ENCODE data around the gene BHLHA9. TPM values are rescaled to one million over a fixed set of nuclear protein-coding genes. Genes with fewer than 3 reads are reported as not detected.

BHLHA9 gene
- total RNA-seq, 1 donor from 2014 or later, result not detected

- Histone ChIP-seq H3K4me3 (no peak overlapping the region), H3K27ac (no peak overlapping the region), H3K9me3 (no peaks in the 10 kb centered on the region), H3K27me3 (no peaks in the 10 kb centered on the region), H3K4me1 (peaks cover 6 to 8% of the 10 kb centered on the region in 2 donors), H3K36me3 (no peaks in the 10 kb centered on the region)
- no peak for DNase-seq (ENCODE audit: low spot score in 2 of 2)
- TF ChIP-seq, protein P1, sequence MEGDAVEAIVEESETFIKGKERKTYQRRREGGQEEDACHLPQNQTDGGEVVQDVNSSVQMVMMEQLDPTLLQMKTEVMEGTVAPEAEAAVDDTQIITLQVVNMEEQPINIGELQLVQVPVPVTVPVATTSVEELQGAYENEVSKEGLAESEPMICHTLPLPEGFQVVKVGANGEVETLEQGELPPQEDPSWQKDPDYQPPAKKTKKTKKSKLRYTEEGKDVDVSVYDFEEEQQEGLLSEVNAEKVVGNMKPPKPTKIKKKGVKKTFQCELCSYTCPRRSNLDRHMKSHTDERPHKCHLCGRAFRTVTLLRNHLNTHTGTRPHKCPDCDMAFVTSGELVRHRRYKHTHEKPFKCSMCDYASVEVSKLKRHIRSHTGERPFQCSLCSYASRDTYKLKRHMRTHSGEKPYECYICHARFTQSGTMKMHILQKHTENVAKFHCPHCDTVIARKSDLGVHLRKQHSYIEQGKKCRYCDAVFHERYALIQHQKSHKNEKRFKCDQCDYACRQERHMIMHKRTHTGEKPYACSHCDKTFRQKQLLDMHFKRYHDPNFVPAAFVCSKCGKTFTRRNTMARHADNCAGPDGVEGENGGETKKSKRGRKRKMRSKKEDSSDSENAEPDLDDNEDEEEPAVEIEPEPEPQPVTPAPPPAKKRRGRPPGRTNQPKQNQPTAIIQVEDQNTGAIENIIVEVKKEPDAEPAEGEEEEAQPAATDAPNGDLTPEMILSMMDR (IDR thresholded peaks at IDR 0.05), result no peak
- intact Hi-C loops (cut with DNase I), result no loop called here
Measured at GRCh38 chr17:1256699-1257098, 13.5 kb upstream of the BHLHA9 start.

DNA sequence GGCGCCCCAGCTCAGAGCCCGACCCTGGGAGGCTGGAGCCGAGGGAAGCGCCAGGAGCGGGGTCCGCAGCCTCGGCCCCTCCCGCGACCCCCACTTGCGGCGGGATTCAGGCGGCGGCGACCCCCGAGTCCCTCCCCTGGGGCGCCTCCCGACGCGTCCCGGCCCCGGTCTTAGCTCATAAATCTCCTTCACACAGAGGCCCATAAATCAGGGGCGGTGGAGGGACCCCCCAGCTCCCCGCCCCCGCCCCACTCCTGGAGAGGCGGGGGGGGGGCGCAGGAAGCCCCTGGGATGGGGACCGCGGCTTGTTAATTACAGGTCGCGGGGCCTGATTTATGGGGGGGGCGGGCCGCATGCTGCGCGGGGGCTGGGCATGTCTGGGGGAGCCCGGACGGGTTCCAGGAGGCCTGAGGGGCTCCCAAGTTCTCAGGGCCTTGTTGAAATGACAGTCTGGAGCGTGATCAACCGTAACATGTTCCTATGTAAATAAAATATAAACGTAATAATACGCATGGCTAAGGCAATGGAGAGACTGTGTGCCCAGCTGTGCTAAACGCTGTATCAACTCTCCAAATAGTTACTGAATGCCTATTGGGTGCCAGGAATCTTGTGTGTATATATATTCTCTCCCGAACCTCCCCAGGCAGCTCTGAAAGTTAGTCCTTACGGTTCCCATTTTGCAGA, 10.0 kb upstream of the BHLHA9 start:
- intact Hi-C loops (cut with DNase I), result no loop called here
- no peak for DNase-seq (ENCODE audit: low spot score in 2 of 2)
- no peaks in the 10 kb centered on the region for H3K36me3 ChIP-seq
- peaks cover 4 to 6% of the 10 kb centered on the region in 2 donors for H3K4me1 ChIP-seq
- no peaks in the 10 kb centered on the region for H3K9me3 ChIP-seq
- TF ChIP-seq, protein P1 (IDR thresholded peaks at IDR 0.05), result no peak
- peak overlapping the region; percentile 53 to 69 for H3K4me3 ChIP-seq
- no peaks in the 10 kb centered on the region for H3K27me3 ChIP-seq
- no peak overlapping the region for H3K27ac ChIP-seq

DNA sequence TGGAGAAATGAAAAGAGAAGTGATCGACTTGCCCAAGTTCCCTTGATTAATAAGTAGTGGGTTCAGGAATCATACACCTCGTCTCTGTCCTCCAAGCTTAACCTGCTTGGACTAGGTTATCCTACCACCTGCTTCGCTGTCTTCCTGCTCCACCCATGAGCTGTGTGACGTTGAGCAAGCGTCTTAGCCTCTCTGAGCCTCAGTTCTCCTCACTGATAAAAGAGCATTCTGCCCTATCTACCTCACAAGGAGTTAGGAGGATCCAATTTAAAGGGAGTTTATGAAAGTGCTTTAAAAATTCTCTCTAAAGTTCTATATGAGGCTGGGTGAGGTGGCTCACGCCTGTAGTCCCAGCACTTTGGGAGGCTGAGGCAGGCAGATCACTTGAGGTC, 9.5 kb upstream of the BHLHA9 start:
- intact Hi-C loops (cut with DNase I), result no loop called here
- TF ChIP-seq, protein P1 (IDR thresholded peaks at IDR 0.05), result no peak
- peak overlapping the region in 1 of 2 donors; percentile 69 for H3K4me3 ChIP-seq
- H3K36me3 ChIP-seq, result no peaks in the 10 kb centered on the region
- no peak overlapping the region for H3K27ac ChIP-seq
- DNase-seq (ENCODE audit: low spot score in 2 of 2), result no peak
- peaks cover 4 to 6% of the 10 kb centered on the region in 2 donors for H3K4me1 ChIP-seq
- H3K9me3 ChIP-seq, result no peaks in the 10 kb centered on the region
- H3K27me3 ChIP-seq, result no peaks in the 10 kb centered on the region

DNA sequence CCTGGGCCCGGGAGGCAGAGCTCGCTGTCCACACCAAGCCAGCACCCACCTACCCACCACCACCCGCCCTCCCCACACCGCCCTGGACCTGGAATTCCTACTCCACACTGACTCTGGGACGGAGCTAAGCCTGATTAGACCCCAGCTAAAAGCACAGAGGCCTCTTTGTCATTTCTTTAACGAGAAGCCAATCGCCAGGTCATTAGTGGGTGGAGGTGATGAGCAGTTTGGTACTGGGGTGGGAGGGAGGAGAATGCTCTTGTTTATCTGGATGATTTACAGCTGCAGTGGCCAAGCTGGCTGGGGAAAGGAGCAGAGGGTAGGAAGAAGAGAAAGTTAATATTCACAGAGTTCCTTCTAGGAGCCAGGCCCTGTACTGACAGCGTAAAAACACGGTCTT, 6.0 kb upstream of the BHLHA9 start:
- Histone ChIP-seq H3K36me3 (no peaks in the 10 kb centered on the region), H3K4me3 (no peak overlapping the region), H3K9me3 (no peaks in the 10 kb centered on the region), H3K27ac (no peak overlapping the region), H3K27me3 (no peaks in the 10 kb centered on the region), H3K4me1 (peaks cover 4 to 6% of the 10 kb centered on the region in 2 donors)
- TF ChIP-seq, protein P1 (IDR thresholded peaks at IDR 0.05), result no peak
- intact Hi-C loops (cut with DNase I), result no loop called here
- DNase-seq (ENCODE audit: low spot score in 2 of 2), result no peak

DNA sequence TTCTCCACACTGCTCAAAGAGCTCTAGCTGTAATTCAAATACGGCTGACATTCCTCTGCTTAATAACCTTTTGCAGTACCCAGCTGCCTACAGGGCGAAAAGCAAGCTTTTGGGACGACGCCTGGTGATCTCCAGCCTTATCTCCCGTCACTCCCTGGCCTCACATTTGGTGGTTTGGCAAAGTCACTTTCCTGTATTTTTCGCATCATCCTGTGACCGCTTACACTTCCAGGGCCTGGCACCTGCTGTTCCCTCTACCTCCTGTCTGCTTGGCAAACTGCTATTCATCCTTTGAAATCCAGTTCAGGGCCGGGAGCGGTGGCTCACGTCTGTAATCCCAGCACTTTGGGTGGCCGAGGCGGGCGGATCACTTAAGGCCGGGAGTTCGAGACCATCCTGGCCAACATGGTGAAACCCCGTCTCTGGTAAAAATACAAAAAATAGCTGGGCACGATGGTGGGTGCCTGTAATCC, 2.7 kb upstream of the BHLHA9 start:
- Histone ChIP-seq H3K27ac (peak overlapping the region; percentile 93 to 94), H3K4me1 (peaks cover 0 to 6% of the 10 kb centered on the region in 2 donors), H3K4me3 (peak overlapping the region; percentile 74 to 75), H3K9me3 (no peaks in the 10 kb centered on the region), H3K36me3 (no peaks in the 10 kb centered on the region), H3K27me3 (no peaks in the 10 kb centered on the region)
- peak in 1 of 2 donors; percentile 77 for DNase-seq (ENCODE audit: low spot score in 2 of 2)
- intact Hi-C loops (cut with DNase I), result loop anchor here (5.0 kb wide), 2 partner anchors 145 to 380 kb away; partner anchors contain the start of genes RILP and SCARF1
- TF ChIP-seq, protein P1 (IDR thresholded peaks at IDR 0.05), result no peak
